Measurements from ENCODE around the gene CYB5D1.
"Not testable (repeated sequence)": the region's sequence is repeated elsewhere in the genome, so short reads cannot be mapped to it uniquely, and the experiment has no call there.

The CYB5D1 gene

GRCh38 chr17:7857713-7858521, at the start of gene CYB5D1:
Gene CYB5D1, plus strand, starts transcription at chr17:7858003. Its CDS starts 132 bp downstream, at chr17:7858135.
- DNase-seq, result peak; percentile 61 to 99 (median 86)

GRCh38 chr17:7809086-7809790, 48.6 kb upstream of the CYB5D1 start:
- no peak for DNase-seq

- not testable (repeated sequence) for DNase-seq
These were observed 47.9 kb upstream of the CYB5D1 start for GRCh38 chr17:7809791-7810343.

GRCh38 chr17:7811251-7811650, 46.6 kb upstream of the CYB5D1 start:
- no peak for DNase-seq

- no peak for DNase-seq
These were observed 42.8 kb upstream of the CYB5D1 start for GRCh38 chr17:7814969-7815368.

- no peak for DNase-seq
These were observed 40.7 kb upstream of the CYB5D1 start for GRCh38 chr17:7816926-7817642.

GRCh38 chr17:7817643-7817964, 40.2 kb upstream of the CYB5D1 start:
- no peak for DNase-seq

GRCh38 chr17:7818026-7818425, 39.8 kb upstream of the CYB5D1 start:
- DNase-seq, result no peak

GRCh38 chr17:7818746-7819645, 38.8 kb upstream of the CYB5D1 start:
- DNase-seq, result no peak

- DNase-seq, result no peak
These were observed 37.6 kb upstream of the CYB5D1 start for GRCh38 chr17:7820231-7820630.

- DNase-seq, result no peak
These were observed 35.7 kb upstream of the CYB5D1 start for GRCh38 chr17:7822126-7822525.

- peak in 1 of 51 donors; percentile 18 for DNase-seq
These were observed 34.2 kb upstream of the CYB5D1 start for GRCh38 chr17:7823581-7824001.

- no peak for DNase-seq
These were observed 33.5 kb upstream of the CYB5D1 start for GRCh38 chr17:7824021-7824924.

GRCh38 chr17:7825206-7825990, 32.4 kb upstream of the CYB5D1 start:
- DNase-seq, result peak in 2 of 51 donors; percentile 44 to 52

GRCh38 chr17:7830616-7831015, 27.2 kb upstream of the CYB5D1 start:
- DNase-seq, result no peak

- no peak for DNase-seq
These were observed 26.6 kb upstream of the CYB5D1 start for GRCh38 chr17:7831233-7831632.

- no peak for DNase-seq
These were observed 25.4 kb upstream of the CYB5D1 start for GRCh38 chr17:7832431-7832830.

- no peak for DNase-seq
These were observed 24.6 kb upstream of the CYB5D1 start for GRCh38 chr17:7833011-7833794.

All from hypothalamus (tissue), 51 donors.